ENCODE measurements around the gene HSPB9.
A peak's percentile ranks its signal among the peaks of the same experiment; 100 is the strongest.

Gene HSPB9

DNA sequence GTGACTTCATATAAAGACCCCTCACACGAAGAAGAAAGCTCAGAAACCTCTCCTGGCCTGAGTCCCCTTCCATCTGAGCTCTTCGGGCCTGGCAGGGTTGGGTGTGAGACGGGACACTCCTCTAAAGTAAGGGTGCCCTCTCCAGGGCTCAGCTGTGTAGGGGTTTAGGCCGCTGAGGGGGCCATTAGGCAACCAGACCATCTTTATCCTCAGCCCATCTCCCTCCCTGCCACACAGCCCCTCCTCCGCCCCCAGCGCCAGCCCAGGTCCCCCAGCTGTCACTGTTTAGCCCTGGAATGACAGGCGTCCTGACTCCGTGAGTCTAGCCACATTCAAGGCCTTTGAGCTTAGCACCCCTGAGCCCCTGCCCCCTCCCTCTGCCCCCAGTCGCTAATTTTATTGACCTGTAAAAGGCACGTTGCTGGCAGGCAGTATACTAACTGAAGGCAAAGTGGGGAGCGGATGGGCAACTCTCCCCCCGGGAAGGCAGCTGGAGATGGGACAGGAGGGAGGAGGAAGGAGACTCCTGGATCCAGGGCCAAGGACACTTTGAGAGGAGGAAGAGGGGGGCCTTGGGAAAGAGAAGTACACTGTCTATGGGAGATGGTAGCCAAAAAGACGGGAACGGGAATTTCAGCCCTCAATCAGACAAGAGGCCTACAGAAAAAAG lies 23.7 kb upstream of the HSPB9 start (continued):
- no peak for TF ChIP-seq BACH2 (CRISPR knock-in tag; IDR thresholded peaks at IDR 0.05; ENCODE audit: borderline replicate concordance)
- no peak for TF ChIP-seq ZFP3 (CRISPR knock-in tag; IDR thresholded peaks at IDR 0.05)
- no peak for TF ChIP-seq ZFP30 (CRISPR knock-in tag; IDR thresholded peaks at IDR 0.05)

DNA sequence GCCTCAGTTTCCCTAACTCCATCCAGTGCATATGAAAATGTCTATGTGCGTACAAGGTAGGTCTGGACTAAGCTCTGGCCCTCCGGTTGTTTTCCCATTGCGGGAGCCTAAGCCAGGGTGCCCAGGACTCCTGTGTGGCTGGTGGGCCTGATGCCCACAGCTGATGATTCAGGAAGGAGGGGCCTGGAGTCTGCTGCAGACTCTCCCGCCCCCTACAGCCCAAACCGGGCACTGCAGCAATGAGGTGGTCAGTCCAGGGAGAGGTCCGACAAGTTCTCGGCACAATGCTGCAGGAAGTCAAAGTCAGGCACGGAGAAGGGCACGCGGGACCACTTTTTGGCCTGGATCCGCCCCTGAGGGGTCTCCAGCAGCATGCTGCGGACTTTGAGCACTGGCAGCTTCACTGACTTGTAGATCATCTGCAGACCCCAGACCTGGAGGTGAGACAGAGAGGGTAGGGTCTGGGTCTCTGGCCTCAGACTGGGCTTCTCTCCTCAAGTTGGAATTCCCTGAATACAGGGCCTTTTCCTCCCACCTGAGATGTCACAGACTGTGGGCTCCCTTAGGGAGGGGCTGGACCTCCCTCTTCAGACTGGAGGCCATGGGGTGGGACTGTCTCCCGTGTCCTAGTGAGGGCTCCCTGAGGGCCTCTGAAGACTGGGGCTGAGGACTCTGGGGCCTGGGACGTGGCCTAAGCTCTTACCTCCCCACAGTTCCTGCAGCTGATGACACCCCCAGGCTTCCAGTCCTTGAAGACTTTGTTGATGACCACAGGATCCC lies 20.9 kb upstream of the HSPB9 start:
- TF ChIP-seq ESRRG (CRISPR knock-in tag; IDR thresholded peaks at IDR 0.05) (no peak), ZFP3 (CRISPR knock-in tag; IDR thresholded peaks at IDR 0.05) (peak; percentile 21; the same call in 1 of the 2 replicates)

DNA sequence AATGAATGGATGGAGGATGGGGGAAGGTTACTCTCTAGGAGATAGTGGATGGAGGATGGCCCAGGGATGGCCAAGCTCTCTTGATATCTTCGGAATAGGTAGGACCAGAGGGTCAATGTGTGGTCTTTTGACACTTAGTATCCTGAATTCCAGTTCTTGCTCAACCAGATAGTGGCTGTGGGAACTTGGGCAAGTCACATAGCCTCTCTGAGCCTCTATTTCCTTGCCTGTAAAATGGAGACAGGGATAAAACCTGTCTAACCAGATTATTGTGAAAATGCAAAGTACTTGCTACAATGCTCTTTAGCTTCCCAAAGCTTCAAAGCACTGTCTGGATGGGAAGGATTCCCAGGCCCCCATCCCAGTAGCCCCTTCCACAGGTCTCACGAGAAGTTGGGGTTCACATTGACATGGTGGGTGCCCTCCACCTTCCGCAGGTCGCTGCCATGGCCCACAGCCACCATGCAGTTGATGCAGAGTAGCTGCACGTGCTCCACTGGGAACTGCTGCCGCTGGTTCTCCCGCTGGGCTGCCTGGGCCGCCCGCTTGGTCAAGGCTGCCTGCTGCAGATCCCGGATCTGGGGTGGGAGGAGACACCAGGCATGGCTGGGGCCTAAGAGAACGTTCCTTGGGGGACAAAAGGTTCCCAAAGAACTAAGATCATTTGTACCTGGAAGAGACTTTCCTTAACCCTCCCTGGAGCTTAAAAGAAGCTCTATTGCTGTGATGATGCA lies 19.2 kb upstream of the HSPB9 start:
- TF ChIP-seq CREB5 (CRISPR knock-in tag; IDR thresholded peaks at IDR 0.05; ENCODE audit: low read depth) = no peak
- TF ChIP-seq RARB (CRISPR knock-in tag; IDR thresholded peaks at IDR 0.05) = no peak
- TF ChIP-seq SNAI2 (CRISPR knock-in tag; IDR thresholded peaks at IDR 0.05) = no peak
- TF ChIP-seq ZFP3 (CRISPR knock-in tag; IDR thresholded peaks at IDR 0.05) = no peak
- no peak for TF ChIP-seq ZC3H10 (CRISPR knock-in tag; IDR thresholded peaks at IDR 0.05)
- no peak for TF ChIP-seq OSR1 (CRISPR knock-in tag; IDR thresholded peaks at IDR 0.05)
- TF ChIP-seq GLIS3 (CRISPR knock-in tag; IDR thresholded peaks at IDR 0.05) = no peak
- no peak for TF ChIP-seq ZFP30 (CRISPR knock-in tag; IDR thresholded peaks at IDR 0.05)
- no peak for TF ChIP-seq ARNTL (CRISPR knock-in tag; IDR thresholded peaks at IDR 0.05; ENCODE audit: borderline replicate concordance, low read depth)
- no peak for TF ChIP-seq ZNF565 (CRISPR knock-in tag; conservative IDR thresholded peaks at IDR 0.05; ENCODE audit: low read depth)
- no peak for ATAC-seq

More for the DNA sequence above, 20.9 kb upstream of the HSPB9 start:
- ATAC-seq = peak; percentile 93

- TF ChIP-seq TOX (CRISPR knock-in tag; IDR thresholded peaks at IDR 0.05; ENCODE audit: borderline replicate concordance) (no peak), OSR1 (CRISPR knock-in tag; IDR thresholded peaks at IDR 0.05) (no peak), GLIS3 (CRISPR knock-in tag; IDR thresholded peaks at IDR 0.05) (no peak), BACH2 (CRISPR knock-in tag; IDR thresholded peaks at IDR 0.05; ENCODE audit: borderline replicate concordance) (no peak), CSRNP3 (CRISPR knock-in tag; IDR thresholded peaks at IDR 0.05) (no peak), PPARA (CRISPR knock-in tag; IDR thresholded peaks at IDR 0.05; ENCODE audit: borderline replicate concordance) (no peak), PATZ1 (CRISPR knock-in tag; IDR thresholded peaks at IDR 0.05; ENCODE audit: borderline replicate concordance) (no peak), ZNF70 (CRISPR knock-in tag; IDR thresholded peaks at IDR 0.05) (no peak), ZC3H10 (CRISPR knock-in tag; IDR thresholded peaks at IDR 0.05) (no peak), ISL1 (CRISPR knock-in tag; IDR thresholded peaks at IDR 0.05) (no peak), ARNTL (CRISPR knock-in tag; IDR thresholded peaks at IDR 0.05; ENCODE audit: borderline replicate concordance, low read depth) (no peak), ZFP30 (CRISPR knock-in tag; IDR thresholded peaks at IDR 0.05) (no peak), ESRRG (CRISPR knock-in tag; IDR thresholded peaks at IDR 0.05) (no peak)
- TF ChIP-seq, protein P1, sequence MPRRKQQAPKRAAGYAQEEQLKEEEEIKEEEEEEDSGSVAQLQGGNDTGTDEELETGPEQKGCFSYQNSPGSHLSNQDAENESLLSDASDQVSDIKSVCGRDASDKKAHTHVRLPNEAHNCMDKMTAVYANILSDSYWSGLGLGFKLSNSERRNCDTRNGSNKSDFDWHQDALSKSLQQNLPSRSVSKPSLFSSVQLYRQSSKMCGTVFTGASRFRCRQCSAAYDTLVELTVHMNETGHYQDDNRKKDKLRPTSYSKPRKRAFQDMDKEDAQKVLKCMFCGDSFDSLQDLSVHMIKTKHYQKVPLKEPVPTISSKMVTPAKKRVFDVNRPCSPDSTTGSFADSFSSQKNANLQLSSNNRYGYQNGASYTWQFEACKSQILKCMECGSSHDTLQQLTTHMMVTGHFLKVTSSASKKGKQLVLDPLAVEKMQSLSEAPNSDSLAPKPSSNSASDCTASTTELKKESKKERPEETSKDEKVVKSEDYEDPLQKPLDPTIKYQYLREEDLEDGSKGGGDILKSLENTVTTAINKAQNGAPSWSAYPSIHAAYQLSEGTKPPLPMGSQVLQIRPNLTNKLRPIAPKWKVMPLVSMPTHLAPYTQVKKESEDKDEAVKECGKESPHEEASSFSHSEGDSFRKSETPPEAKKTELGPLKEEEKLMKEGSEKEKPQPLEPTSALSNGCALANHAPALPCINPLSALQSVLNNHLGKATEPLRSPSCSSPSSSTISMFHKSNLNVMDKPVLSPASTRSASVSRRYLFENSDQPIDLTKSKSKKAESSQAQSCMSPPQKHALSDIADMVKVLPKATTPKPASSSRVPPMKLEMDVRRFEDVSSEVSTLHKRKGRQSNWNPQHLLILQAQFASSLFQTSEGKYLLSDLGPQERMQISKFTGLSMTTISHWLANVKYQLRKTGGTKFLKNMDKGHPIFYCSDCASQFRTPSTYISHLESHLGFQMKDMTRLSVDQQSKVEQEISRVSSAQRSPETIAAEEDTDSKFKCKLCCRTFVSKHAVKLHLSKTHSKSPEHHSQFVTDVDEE (CRISPR knock-in tag; IDR thresholded peaks at IDR 0.05) = no peak
- no peak for ATAC-seq
Observed at GRCh38 chr17:42104264-42104663, 18.3 kb upstream of the HSPB9 start.
